Measurements from ENCODE around the gene ATP9B. TPM values are rescaled to one million over a fixed set of nuclear protein-coding genes. Genes with fewer than 3 reads are reported as not detected.

Gene ATP9B, protein sequence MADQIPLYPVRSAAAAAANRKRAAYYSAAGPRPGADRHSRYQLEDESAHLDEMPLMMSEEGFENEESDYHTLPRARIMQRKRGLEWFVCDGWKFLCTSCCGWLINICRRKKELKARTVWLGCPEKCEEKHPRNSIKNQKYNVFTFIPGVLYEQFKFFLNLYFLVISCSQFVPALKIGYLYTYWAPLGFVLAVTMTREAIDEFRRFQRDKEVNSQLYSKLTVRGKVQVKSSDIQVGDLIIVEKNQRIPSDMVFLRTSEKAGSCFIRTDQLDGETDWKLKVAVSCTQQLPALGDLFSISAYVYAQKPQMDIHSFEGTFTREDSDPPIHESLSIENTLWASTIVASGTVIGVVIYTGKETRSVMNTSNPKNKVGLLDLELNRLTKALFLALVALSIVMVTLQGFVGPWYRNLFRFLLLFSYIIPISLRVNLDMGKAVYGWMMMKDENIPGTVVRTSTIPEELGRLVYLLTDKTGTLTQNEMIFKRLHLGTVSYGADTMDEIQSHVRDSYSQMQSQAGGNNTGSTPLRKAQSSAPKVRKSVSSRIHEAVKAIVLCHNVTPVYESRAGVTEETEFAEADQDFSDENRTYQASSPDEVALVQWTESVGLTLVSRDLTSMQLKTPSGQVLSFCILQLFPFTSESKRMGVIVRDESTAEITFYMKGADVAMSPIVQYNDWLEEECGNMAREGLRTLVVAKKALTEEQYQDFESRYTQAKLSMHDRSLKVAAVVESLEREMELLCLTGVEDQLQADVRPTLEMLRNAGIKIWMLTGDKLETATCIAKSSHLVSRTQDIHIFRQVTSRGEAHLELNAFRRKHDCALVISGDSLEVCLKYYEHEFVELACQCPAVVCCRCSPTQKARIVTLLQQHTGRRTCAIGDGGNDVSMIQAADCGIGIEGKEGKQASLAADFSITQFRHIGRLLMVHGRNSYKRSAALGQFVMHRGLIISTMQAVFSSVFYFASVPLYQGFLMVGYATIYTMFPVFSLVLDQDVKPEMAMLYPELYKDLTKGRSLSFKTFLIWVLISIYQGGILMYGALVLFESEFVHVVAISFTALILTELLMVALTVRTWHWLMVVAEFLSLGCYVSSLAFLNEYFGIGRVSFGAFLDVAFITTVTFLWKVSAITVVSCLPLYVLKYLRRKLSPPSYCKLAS
- 17.1 to 18.8 TPM (median 18.7 TPM) in 5 replicates for total RNA-seq (2022; extraction: Qiagen RNA extraction; ENCODE audit: low read depth)

GRCh38 chr18:79068937-79069716 lies at the start of gene ATP9B:
Gene ATP9B, plus strand, starts transcription at chr18:79069394. Its CDS starts 17 bp downstream, at chr18:79069411.

DNA sequence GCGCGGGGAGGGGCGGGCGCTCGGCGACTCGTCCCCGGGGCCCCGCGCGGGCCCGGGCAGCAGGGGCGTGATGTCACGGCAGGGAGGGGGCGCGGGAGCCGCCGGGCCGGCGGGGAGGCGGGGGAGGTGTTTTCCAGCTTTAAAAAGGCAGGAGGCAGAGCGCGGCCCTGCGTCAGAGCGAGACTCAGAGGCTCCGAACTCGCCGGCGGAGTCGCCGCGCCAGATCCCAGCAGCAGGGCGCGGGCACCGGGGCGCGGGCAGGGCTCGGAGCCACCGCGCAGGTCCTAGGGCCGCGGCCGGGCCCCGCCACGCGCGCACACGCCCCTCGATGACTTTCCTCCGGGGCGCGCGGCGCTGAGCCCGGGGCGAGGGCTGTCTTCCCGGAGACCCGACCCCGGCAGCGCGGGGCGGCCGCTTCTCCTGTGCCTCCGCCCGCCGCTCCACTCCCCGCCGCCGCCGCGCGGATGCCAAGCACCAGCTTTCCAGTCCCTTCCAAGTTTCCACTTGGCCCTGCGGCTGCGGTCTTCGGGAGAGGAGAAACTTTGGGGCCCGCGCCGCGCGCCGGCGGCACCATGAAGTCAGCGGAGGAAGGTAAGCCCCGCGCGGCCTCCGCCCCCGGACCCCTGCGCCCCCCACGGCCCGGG lies 326.7 kb downstream of the ATP9B start, which contains the start of gene NFATC1:
Gene NFATC1 (plus strand): TSS at position 170 of the 644 bp plus-strand sequence. CDS start 295 bp downstream, at position 465.

Other genes starting within 250 kb of the ATP9B start
- not detected in 5 replicates for gene SALL3, start 89.6 kb upstream of the ATP9B start, total RNA-seq (2022; extraction: Qiagen RNA extraction; ENCODE audit: low read depth)

All from A549 treated with ZK216348 at 1 μM for 4 hours (cell line).